ENCODE results near the gene BMPER.

BMPER gene

DNA sequence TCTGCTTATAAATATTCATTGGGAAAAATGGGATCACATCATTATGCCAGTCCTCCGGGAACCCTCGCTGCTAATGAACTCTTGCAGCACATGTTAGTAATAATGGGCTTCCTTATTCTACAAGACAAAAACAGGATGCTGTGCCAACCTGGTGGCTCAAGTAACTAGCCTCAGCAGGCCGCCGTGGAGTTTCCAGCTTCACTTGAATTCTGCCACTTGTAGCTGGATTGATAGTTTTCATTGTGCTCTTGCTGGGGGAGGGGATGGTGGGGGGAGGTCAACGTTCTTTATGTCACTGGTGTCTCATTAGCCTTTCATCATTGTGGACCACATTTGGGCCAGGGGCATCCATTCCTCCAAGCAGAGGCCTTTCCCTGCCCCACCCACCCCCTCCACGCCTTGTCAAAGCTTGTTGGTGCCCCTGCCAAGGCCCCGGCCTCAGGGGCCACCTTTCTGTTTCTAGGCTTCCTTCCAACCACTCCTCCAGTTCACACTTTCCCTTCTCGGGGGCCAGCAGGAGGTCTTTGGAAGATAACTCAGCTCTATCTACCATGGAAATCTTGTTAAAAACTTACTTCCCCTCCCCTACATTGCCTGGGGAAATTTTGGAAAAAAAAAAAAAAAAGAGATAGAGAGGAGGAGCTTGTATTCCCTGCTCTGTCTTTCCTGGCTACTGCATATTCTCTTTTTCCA lies 153.9 kb downstream of the BMPER start:
- Histone ChIP-seq H2AFZ (ENCODE audit: low read depth, low read length, severe bottlenecking) (no peak overlapping the region), H3K27ac (ENCODE audit: low read depth, low read length) (no peak overlapping the region), H4K20me1 (ENCODE audit: low read depth, low read length) (no peaks in the 10 kb centered on the region), H3K9me2 (replicated peaks; ENCODE audit: insufficient read depth, low read length) (no peaks in the 10 kb centered on the region), H3K4me2 (ENCODE audit: low read depth, low read length, poor library complexity, severe bottlenecking) (no peak overlapping the region), H3K4me3 (ENCODE audit: insufficient read depth, low read length, poor library complexity, severe bottlenecking) (no peak overlapping the region), H3K79me2 (ENCODE audit: insufficient read depth, low read length) (no peaks in the 10 kb centered on the region), H3K9me3 (ENCODE audit: insufficient read depth, low read length) (no peaks in the 10 kb centered on the region), H3K9ac (ENCODE audit: low read length) (no peak overlapping the region), H3K36me3 (ENCODE audit: low read length) (no peaks in the 10 kb centered on the region), H3F3A (ENCODE audit: insufficient read depth) (no peaks in the 10 kb centered on the region), H3K27me3 (ENCODE audit: low read length) (no peaks in the 10 kb centered on the region)
- TF ChIP-seq, protein P1, sequence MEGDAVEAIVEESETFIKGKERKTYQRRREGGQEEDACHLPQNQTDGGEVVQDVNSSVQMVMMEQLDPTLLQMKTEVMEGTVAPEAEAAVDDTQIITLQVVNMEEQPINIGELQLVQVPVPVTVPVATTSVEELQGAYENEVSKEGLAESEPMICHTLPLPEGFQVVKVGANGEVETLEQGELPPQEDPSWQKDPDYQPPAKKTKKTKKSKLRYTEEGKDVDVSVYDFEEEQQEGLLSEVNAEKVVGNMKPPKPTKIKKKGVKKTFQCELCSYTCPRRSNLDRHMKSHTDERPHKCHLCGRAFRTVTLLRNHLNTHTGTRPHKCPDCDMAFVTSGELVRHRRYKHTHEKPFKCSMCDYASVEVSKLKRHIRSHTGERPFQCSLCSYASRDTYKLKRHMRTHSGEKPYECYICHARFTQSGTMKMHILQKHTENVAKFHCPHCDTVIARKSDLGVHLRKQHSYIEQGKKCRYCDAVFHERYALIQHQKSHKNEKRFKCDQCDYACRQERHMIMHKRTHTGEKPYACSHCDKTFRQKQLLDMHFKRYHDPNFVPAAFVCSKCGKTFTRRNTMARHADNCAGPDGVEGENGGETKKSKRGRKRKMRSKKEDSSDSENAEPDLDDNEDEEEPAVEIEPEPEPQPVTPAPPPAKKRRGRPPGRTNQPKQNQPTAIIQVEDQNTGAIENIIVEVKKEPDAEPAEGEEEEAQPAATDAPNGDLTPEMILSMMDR (IDR thresholded peaks at IDR 0.05; ENCODE audit: insufficient read depth, low read length, poor library complexity, severe bottlenecking), result no peak
- no peak for TF ChIP-seq EZH2phosphoT487 (conservative IDR thresholded peaks at IDR 0.05; ENCODE audit: low read length)

DNA sequence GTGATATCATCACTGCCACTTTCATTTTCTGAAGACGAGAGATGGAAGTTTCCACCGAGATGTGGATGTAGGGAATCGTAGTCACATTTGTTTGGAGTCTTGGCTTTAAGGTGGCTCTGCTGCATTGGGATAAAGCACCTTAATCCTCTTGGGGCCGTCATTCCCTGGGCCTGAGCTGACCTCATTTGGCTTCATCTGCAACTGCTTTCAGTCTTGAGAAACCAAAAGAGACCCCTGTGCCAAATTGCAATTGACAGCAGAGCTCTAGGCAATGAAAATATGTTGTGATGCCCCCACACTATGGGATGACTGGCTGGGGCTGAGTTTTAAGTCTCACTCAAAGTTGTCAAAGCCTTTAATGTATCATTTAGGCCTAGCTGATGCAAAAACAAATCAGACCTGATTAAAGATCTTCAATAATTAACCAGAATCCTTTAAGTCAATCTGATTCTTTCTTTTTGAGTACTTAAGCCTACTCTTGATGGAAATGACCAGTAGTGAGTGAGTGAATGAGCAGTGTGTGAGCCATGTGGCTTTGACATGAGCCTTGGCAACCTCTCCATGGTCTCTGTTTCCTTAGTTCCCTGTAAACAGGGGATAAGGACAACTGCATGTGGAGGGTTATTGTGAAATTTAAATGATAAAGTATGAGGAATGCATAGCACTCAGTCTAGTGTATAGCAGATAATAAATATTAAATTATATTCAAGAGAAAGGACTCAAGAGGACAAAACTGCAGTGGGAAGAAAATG lies 155.0 kb downstream of the BMPER start:
- Histone ChIP-seq H4K20me1 (ENCODE audit: low read depth, low read length) (no peaks in the 10 kb centered on the region), H3K27ac (ENCODE audit: low read depth, low read length) (no peak overlapping the region), H3K36me3 (ENCODE audit: low read length) (no peaks in the 10 kb centered on the region), H3K9ac (ENCODE audit: low read length) (no peak overlapping the region), H3K9me3 (ENCODE audit: insufficient read depth, low read length) (no peaks in the 10 kb centered on the region), H3K79me2 (ENCODE audit: insufficient read depth, low read length) (no peaks in the 10 kb centered on the region), H3K27me3 (ENCODE audit: low read length) (no peaks in the 10 kb centered on the region), H3K4me2 (ENCODE audit: low read depth, low read length, poor library complexity, severe bottlenecking) (no peak overlapping the region), H3F3A (ENCODE audit: insufficient read depth) (no peaks in the 10 kb centered on the region), H2AFZ (ENCODE audit: low read depth, low read length, severe bottlenecking) (no peak overlapping the region), H3K9me2 (replicated peaks; ENCODE audit: insufficient read depth, low read length) (no peaks in the 10 kb centered on the region), H3K4me3 (ENCODE audit: insufficient read depth, low read length, poor library complexity, severe bottlenecking) (no peak overlapping the region)
- TF ChIP-seq, protein P1 (IDR thresholded peaks at IDR 0.05; ENCODE audit: insufficient read depth, low read length, poor library complexity, severe bottlenecking), result no peak
- TF ChIP-seq EZH2phosphoT487 (conservative IDR thresholded peaks at IDR 0.05; ENCODE audit: low read length), result no peak

DNA sequence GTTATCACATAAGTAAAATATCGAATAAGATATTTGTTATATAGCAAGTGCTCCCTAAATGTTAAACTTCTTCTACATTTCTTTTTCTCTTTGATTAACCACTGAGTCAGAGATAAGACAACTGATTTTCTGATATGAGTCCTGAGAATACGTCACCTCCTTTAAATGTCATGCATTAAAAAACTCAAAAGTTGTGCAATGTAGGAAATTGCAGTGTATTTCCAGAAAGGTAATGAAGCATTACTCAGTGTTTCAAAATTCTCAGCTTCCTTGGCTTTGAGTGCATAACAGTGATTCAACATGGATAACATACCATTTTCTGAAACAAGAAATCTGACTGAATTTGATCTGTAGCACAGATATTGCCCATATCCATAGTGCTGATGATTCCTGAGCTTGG lies 155.8 kb downstream of the BMPER start:
- H3K36me3 ChIP-seq (ENCODE audit: low read length), result no peaks in the 10 kb centered on the region
- no peaks in the 10 kb centered on the region for H3K79me2 ChIP-seq (ENCODE audit: insufficient read depth, low read length)
- H3K9me2 ChIP-seq (replicated peaks; ENCODE audit: insufficient read depth, low read length), result no peaks in the 10 kb centered on the region
- no peak overlapping the region for H3K4me3 ChIP-seq (ENCODE audit: insufficient read depth, low read length, poor library complexity, severe bottlenecking)
- no peaks in the 10 kb centered on the region for H3F3A ChIP-seq (ENCODE audit: insufficient read depth)
- no peak overlapping the region for H3K27ac ChIP-seq (ENCODE audit: low read depth, low read length)
- H3K9ac ChIP-seq (ENCODE audit: low read length), result no peak overlapping the region
- no peaks in the 10 kb centered on the region for H4K20me1 ChIP-seq (ENCODE audit: low read depth, low read length)
- no peaks in the 10 kb centered on the region for H3K27me3 ChIP-seq (ENCODE audit: low read length)
- no peak overlapping the region for H3K4me2 ChIP-seq (ENCODE audit: low read depth, low read length, poor library complexity, severe bottlenecking)
- TF ChIP-seq, protein P1 (IDR thresholded peaks at IDR 0.05; ENCODE audit: insufficient read depth, low read length, poor library complexity, severe bottlenecking), result no peak
- no peak for TF ChIP-seq EZH2phosphoT487 (conservative IDR thresholded peaks at IDR 0.05; ENCODE audit: low read length)
- no peak overlapping the region for H2AFZ ChIP-seq (ENCODE audit: low read depth, low read length, severe bottlenecking)
- H3K9me3 ChIP-seq (ENCODE audit: insufficient read depth, low read length), result no peaks in the 10 kb centered on the region
